Raji (cell line): Measurements from ENCODE around the gene ARRB1.

ENCODE experiments used
- POLR2A ChIP-seq: IDR thresholded peaks from 2 replicates; pipeline ENCODE4 v1.6.1; 2011; ENCODE audit warnings: low read depth, low read length, control low read depth; ENCODE audit not compliant: insufficient read depth

The ARRB1 gene

DNA sequence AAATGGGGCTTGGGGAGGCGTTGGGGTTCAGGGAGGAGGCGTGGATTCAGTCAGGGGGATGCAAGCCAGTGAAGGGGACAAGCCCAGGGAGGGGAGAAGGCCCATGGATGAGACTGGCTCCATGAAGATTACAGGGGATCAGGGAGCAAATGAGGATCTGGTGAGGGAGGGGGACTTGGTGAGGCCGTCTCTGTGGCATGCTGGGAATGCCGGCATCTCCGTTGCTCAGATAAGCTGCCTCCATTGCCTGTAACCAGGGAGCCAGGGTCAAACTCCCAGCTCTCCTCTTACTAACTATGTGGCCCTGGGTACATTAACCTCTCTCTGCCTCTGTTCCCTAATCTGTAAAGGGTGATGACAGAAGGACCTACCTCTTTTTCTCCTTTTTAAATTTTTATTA, 72.2 kb downstream of the ARRB1 start:
- no peak for TF ChIP-seq POLR2A

DNA sequence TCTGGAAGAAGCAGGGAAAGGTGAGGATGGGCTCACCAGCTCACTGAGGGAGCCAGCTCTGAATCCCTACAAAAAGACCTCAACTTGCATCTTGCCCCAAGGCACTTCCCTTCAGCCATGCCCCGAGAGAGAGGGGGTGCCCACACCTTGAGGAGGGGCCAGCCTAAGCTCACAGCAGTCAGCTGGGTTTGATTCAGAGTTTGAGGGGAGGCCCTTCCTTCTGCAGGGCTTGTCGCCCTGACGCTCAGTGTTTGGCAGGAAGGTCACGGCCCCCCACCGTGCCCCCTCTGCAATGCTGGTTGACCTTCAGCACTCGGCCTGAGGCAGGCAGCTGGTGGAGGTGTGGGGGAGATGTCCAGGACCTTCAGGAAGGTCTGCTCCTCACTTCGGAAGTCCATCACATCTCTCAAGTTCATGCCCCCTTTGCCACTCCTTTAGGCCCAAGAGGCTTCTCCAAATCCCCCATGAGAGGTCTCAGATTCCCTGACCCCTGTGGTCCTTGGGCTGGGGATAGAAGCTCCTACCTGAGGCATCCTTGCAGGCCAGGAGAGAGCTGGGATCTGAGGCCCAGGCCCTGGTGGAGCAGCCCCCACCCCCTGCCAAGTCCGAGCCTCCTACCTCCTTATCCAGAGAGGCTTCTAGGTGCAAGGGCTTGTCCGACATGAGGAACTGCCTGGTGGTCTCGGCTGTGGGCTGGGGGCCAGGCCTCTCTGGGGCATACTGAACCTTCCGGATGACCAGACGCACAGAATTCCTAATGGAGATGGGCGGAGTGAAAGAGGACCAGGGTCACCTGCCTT, 73.3 kb downstream of the ARRB1 start:
- TF ChIP-seq POLR2A = no peak

DNA sequence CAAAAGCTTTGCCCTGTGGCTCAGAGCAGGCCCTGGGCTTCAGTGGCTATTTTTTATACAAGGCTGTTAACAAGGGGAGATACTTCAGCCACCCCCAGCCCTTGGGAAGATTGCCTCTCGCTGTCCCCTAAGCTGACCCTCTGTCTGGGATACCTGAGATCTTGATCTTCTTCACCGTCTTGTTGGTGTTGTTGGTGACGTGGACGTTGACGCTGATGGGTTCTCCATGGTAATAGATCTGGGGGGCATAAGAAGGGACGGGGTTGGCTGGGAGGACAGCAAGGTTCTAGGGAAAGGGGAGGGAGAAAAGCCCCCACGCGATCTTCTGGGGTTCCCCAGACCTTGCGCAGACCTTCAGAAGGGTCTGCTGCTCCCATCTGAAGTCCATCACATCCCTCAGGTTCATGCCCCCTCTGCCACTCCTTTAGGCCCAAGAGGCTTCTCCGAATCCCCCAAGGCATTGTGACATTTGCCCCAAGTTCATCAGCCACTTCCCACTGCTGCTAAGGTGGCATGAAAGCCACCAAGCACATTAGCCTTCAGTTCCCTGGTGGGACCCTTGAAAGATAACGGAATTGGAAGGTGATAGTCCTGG, 74.2 kb downstream of the ARRB1 start:
- TF ChIP-seq POLR2A = no peak

DNA sequence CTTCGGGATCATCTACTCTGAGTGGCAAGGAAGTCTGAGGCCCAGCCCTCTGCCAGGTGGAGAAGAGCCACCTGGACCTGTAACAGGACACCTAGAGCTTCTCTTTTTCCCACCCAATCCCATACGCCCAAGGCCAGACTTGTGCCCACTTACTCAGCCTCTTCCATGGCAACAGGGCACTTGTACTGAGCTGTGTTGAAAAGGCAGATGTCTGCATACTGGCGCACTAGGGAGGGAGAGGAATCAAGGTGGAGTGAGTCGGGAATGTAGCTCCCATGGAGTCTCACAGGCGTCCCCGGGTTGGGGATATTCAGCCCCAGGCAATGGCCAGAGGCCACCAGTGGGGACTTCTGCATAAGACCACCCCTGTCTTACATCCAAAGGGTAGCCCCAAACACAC, 74.8 kb downstream of the ARRB1 start:
- TF ChIP-seq POLR2A = no peak

DNA sequence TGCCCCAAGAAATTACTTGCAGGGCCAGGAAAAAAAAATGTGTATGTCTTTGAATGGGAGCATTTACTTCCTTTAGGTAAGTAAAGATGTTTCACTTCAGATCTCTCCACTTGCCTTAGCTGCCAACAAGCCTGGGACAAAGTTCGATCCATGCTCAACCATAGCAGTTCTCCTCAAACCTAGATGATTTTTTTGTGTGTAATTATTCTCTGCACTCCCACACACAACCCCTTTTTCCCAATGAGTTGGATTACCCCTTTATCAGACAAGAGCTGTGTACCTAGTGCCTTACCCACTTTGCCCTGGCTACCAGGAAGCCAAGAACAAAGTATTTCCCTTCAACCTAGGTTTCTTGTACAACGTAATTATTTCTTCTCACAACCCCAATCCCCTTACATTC, 75.3 kb downstream of the ARRB1 start:
- TF ChIP-seq POLR2A = no peak

DNA sequence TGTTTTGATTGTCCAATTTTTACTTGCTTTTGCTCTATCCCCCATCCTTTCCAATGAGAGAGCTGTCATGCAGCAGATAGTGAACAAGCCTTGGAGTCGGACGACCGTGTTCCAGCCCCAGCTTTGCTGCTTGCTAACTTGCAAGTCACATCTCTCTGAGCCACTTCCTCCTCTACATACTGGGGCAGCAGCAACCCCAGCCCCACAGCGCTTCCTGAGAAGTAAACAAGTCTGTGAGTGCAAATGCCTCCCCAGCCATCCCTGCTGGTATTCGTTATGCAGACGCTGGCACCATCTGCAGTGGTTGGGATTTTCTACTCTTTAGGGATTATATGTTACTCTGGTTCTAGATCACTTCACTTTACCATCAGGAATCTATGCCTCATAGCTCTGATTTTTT, 75.9 kb downstream of the ARRB1 start:
- no peak for TF ChIP-seq POLR2A

DNA sequence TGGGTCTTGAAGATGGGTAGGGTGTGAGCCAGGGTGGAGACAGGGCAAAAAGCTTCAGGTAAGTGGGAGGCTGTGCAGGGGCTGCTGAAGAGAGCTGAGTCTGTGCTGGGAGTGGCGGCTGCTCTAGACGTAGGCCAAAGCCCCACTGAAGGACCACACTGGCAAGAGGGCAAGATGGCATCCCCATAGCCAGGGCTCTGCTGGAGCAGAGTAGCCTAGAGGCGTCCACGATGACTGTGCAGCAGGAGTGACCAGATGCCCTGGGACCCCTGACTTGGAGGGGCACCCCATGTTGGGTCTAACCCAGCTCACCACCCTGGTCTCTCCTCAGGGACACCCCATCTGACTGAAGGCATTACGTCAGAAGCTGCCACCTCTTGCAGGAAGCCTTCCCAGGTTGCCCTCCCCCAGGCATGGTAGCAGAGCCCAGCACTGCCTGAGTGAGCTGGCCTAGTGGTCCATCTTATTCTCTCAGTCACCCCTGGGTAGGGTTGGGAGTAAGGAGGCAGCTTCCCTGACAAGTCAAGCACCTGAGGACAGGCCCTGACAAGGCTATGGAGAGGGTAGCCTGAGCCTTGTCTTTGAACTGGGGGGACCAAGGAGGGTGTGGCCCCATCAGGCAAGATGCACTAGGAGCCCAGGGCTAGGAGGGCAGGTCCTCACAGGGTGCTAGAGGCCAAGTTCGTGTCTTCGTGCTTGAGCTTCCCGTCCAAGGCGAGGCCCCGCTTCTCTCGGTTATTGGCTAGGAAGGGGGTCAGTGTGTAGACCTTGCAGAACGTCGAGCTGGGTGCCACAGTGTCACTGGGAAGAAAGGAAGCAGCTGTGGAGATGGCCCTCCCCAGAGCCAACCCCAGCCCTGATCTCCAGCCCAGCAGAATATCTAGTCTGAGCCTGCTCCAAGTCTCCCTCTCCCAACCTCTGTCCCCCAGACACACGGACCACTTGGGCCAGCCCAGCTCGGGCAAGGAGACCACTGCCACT, 77.8 kb downstream of the ARRB1 start:
- TF ChIP-seq POLR2A = no peak

DNA sequence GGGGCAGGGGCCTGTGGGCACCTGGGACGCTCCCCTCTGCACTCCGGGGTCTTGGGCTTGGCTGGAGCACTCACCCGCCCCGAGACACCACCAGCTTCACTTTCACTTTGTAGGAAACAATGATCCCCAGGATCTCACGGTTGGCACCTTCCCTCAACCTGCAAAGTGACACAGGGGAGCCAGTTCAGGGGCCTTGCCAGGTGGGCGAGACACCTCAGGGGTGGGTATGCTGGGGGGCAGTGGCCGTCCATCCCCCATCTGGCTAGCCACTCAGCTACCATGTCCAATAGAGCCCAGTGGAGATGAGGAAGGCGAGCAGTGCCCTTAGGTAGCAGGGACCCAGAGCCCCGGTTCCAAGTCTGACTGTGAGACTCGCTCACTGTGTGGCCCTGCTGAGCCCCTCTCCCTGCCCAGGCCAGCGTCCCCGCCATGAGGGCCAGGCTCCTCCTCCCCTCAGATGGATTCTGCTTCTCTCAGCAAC, 78.6 kb downstream of the ARRB1 start:
- no peak for TF ChIP-seq POLR2A

DNA sequence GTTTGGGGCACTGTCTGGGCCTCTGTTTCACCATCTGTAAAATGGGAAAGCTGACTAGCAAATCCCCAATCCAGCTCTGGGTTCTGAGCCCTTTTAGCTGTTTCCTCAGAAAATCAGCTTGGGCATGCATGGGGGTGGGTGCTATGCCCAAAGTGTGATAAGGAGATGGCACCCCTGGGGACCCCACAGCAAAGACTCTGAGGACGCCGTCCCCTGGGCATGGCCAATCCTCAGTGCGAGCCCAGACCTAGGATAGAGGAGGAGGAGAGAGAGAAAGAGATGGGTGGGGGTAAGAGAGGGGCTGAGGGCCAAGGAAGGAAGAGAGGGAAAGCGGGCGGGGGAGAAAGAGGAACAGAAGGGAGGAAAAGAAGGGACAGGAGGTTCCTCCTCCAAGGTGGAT, 79.1 kb downstream of the ARRB1 start:
- no peak for TF ChIP-seq POLR2A

DNA sequence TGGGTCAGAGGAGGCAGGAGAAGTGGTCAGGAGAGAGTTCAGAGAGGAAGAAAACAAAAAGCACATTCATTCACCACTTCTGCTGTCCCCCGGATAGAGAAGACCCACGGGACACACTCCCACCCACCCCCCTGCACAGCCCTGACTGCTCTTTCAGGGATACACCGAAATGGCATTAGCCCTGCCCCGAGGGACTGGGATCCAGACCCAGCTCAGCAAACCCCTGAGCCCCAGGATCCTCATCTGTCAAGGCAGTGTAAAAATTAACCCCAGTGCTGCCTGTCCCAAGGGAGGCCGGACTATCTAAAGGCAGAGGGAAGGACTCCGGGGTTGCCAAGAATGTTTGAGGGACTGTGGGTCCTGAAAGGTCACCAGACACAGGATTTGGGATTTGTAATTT, 79.7 kb downstream of the ARRB1 start:
- TF ChIP-seq POLR2A = no peak

DNA sequence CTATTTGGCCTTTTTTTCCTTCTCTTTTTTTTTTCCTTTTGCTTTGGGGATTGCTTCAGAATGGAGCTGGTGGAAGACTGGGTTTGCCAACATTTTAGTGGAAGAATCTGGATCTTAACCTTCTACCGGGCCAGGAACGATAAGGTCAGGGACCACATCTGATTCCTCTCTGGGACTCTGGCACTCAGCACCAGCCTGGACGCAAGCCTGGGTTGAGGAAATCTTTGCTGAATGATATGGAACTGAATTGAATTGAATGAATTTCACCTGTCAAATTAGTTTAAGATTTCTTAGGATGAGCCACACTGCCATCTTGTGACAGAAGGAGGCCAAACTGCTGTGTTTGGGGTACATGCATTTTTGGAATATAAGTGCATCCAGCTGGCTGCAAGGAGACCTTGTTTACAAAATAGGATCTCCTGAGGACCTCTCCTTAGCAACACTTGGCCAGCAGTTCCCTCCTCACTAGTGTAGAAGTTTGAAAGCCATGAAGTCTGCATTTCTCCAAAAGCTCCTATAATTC, 80.5 kb downstream of the ARRB1 start:
- no peak for TF ChIP-seq POLR2A

DNA sequence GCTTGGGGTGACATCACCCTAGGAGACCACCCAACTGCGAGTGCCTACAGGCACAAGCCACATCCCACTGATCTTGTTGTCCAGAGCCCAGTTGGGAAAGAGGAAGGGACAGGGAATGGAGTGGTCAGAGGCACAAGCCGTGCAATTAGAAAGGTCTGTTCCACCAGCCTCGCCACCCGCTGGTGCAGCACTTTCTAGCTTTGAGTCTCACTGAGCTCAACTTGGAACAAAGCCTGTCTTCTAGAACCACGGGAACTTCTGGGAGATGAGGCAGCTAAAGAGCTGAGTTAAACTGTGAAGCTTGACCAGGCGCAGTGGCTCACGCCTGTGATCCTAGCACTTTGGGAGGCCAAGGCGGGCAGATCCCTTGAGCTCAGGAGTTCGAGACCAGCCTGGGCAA, 81.6 kb downstream of the ARRB1 start:
- TF ChIP-seq POLR2A = no peak

DNA sequence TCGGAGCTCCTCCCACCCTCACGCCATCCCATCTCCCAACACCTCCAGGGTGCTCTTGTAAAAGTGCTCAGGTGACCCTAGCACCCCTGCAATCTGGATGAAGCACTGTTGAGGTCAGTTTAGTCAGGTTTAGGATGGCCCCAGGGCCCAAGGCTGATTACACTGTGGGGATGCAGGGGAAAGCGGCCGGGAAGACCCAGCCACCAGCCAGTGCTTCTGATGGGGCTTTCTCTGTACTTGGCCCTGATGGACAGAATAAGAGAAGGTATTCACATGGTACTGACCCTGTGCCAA, 82.1 kb downstream of the ARRB1 start:
- TF ChIP-seq POLR2A = no peak

DNA sequence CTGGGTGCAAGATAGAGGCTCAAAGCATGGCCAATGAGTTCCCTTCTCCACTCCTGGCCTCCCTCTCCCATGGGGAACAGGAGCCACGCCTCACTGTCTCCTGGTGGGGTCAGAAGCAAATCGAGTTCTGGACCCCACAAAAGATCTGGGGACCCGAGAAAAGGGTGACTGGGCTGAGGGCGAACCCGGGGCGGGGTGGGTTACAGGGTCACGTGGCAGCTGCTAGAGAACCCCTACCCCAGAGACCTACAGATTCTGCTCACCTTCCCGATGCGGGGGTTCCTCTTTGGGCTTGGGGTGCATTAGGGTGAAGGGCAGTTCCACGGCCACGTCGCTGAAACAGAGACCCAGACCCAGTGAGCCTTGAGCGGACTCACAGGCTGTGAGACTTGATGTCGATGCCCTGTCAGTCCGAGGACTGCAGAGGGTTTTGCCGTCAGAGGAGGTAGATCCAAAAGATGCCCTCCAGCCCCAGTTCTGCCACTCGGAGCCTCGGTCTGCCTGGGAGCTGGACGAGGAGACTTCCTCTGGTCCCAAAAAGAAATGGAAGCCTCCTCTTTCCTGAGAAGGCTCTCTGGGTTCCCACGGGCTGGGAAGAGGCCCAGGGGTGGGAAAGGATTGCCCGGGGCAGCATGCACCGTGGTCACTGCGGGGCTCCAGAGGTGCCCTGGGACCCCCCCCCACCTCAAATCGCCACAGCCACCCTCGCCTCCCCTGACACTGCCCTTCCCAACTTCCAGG, 82.7 kb downstream of the ARRB1 start:
- TF ChIP-seq POLR2A = no peak
